NCI-H1417 treated with DMSO at 0.1 percent for 48 hours (cell line): Measurements from ENCODE around the gene KRTAP10-6.
"Not testable (repeated sequence)": the region's sequence is repeated elsewhere in the genome, so short reads cannot be mapped to it uniquely, and the experiment has no call there.

Experiments
- DNase-seq: peaks from one replicate; lab custom pipeline; 2025; lab: John Stamatoyannopoulos, UW

KRTAP10-6 gene

DNA sequence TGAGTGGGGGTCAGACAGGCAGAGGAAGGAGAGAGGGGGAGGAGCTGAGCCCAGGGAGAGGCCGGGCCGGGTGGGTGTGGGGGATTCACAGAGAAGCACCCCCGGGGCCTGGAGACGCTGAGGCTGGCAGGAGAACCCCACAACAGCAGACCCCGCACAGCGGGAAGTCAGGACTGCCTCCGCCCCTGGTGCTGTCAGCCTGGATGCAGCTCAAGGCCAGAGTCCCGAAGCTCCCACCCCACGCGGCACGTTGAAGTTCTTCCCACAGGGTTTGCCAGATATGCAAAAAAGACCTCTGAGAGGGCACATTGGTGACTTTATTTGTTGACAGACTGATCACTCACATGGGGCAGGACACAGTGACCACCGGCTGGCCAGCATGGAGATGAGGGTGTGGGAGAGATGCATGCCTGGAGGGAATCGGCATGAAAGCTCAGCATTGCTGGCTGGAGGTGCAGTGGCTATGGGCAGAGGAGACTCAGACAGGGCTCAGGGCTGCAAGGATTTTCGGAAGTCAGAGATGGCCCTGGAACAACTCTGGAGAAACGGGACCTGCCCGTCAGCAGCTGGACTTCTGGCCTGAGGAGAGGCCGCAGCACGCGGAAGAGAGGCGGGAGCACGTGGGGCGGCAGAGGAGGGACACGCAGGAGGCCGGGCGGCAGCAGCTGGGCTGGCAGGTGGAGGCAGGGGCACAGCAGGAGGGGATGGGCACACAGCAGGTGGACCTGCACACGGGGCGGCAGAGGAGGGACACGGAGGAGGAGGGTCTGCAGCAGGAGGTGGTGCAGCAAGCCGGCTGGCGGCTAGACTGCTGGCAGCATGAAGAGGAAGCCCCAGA is 34.6 kb downstream of the KRTAP10-6 start:
- DNase-seq = no peak

DNA sequence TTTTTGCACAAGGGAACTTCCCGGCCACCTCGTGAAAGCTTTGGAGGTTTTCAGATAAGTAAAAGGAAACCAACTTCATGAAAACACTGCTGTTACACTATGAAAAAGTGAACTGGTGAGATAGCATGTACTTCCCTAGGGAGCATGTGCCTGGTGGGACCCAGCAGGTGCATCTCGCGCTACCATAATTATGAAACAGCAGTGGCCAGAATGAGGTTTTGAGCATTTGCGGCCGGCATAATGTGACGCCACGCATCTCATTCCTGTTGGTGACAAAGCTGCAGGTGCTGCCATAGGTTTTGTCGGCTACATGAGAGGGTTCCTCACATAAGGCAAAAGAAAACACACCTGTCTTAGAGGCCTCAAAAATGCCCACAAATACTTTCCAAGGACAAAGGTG is 35.4 kb downstream of the KRTAP10-6 start:
- DNase-seq = peak; percentile 8

DNA sequence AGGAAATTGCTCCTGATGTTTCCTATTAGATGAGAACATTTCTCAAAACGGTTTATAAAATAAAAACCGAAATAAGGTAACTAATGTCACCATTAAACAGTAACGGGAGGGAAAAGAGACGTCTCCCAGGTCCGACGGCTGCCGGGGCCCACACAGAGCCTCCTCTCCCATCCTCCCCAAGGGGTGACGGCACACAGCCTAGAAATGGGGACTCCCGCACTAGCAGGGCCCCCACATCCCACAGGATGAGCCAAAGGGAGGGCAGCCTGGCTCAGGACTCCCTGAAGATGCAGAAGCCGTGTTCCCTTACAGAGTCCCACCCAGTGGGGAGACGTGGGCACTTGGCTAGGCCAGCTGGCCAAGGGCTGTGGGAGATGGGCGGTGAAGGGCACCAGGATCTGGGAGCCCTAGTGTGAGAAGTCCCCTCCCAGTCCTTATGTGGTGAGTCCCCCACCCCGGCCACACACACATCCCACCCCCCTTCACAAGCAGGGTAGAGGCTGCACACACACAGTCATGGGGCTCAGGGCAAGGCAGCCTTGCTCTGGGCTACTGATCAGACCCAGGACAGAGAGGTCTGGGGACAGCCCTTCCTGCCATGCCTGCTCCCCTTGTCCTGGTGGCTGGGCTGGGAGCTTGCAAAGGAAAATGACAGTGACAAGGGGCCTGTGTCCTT is 37.0 kb downstream of the KRTAP10-6 start:
- no peak for DNase-seq

DNA sequence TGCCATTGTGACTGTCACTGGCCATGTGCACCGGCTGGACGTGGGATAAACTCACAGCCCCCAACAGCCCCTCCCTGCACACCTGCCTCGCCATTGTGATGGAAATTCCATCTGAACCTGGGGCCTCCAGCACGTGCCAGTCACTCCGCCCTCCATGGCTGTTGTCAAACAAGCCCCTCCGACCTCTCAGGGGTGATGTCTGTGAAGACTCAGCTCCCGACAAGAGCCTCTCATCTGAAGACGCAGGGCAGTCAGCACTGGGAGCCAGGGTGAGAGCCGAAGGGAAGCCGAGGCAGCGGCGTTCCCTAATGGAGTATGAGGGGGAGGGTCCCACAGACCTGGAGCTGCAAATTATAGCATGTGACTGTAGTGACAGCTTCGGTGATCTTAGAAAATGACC is 39.6 kb downstream of the KRTAP10-6 start:
- no peak for DNase-seq

GRCh38 chr21:44552136-44552535 is 40.2 kb downstream of the KRTAP10-6 start:
- no peak for DNase-seq

DNA sequence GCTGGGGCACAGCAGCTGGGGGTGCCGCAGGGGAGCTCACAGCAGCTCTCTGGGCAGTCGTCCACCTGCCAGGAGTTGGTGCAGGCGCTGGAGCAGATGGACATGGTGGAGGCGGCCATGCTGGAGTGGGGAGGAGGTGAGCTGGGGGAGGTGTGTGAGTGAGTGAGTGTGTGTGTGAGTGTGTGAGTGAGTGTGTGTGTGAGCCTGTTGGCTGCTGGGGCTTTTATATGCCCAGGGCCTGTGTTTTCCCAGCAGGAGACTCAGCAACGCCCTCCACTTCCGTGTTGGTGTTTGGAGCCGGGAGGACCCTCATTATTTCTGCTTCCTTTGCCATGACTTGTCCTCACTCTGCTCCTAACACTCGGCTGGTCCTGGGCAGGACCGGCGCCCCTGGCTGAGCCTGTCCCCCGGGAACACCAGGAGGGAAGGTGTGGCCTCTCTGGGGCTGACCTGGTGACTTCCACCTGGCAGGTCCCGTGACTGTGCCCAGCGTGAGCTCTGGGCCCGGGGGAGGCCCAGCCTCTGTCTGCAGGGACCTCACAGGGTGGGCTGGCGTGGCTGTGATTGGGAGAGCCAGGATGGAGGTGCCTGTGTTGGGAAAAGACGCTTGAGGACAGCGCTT is 40.9 kb downstream of the KRTAP10-6 start, which contains the start of gene KRTAP10-2:
Gene KRTAP10-2, minus strand, starts transcription at position 166 of the 622 bp plus-strand sequence. Its CDS starts 47 bp downstream, at position 119.
- no peak for DNase-seq

- DNase-seq = no peak
These were observed 41.5 kb downstream of the KRTAP10-6 start for GRCh38 chr21:44550807-44551206.

GRCh38 chr21:44550285-44550684 is 42.0 kb downstream of the KRTAP10-6 start:
- not testable (repeated sequence) for DNase-seq

- DNase-seq = no peak
These were observed 42.6 kb downstream of the KRTAP10-6 start for GRCh38 chr21:44549525-44550211.

- no peak for DNase-seq
These were observed 43.4 kb downstream of the KRTAP10-6 start for GRCh38 chr21:44548922-44549321.

DNA sequence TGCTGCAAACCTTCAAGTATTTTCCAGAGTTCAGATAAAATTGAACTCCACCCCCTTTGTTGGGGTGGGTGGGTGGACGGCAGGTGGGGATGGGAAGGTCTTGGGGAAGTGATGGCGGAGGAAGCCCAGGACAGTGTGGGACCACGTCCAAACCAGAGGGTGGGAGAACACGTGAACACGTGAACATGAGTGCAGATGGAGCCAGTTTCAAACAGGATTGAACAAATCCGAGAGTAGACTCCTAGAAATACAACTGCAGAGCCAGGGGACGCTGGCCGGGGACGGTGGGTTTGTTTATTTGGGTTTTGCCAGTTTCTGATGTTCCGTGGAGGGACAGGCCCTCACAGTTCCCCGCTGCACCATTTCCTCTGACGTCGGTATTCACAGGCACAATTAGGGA is 43.9 kb downstream of the KRTAP10-6 start:
- DNase-seq = no peak

DNA sequence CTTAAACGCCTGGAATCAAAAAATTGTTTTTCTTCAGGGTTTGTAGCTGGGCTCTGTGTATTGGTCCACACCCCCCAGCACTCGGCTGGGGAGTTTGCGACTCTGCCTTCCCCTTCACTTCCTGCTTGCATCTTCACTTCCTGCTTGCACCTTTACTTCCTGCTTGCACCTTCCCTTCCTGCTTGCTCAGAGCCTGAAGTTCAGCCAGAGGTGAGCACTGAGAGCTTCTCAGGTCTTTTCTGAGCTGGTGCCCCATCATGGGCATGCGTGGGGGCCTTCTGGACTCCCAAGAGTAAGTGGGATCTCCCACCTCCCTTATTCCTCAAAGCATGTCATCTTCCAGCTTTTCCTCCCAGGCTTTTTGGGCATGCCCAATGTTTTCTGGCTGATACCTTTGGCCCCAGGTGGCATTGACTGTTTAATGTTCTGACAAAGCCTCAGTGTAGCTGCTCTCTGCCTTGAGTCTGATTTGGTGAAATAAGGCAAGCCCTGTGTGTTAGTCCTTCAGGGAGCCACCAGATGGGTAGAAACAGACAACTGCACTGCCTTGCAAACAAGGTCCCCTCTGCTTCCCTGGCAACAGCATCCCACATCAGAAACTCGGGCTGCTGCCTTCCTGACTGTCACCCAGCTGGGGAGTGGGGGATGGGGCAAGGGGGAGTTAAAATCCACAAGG is 44.5 kb downstream of the KRTAP10-6 start:
- no peak for DNase-seq

DNA sequence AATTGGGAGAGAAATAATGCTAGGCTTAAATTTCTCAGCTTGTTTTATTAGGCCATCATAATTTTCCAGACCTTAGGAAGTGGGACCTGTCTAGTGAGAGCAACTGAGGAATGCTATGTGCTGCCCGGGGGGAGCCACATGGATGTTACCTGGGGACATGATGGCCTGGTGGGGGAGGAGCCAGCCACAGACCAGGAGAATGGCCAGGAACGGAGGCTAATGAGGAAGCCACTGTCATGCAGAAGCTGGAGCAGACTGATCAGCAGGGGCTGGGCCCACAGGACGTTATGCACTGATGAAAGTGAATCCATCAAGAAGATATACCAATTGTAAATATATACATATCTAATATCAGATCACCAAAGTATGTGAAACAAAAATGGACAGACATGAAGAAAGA is 47.7 kb downstream of the KRTAP10-6 start:
- DNase-seq = no peak

DNA sequence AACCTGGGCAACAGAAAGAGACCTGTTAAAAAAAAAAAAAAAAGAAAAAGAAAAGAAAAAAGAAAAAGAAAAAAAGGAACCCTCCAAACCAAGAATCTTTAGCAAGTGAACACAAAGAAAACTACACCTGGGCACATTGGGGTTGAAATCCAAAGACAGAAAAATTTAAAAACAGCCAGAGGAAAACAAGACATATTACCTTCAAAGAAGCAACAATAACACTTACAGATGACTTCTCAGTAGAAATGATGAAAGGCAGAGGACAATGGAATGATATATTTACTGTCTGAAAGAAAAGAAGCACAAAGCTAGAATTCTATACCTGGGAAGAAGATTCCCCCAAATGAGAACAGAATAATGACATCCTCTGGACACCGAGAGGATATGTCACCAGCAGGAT is 49.6 kb downstream of the KRTAP10-6 start:
- DNase-seq = no peak
